ENCODE measurements around the gene UGT1A9. TPM values are rescaled to one million over a fixed set of nuclear protein-coding genes. Genes with fewer than 3 reads are reported as not detected.

The UGT1A9 gene
- total RNA-seq, 1 donor from 2014 or later: not detected

DNA sequence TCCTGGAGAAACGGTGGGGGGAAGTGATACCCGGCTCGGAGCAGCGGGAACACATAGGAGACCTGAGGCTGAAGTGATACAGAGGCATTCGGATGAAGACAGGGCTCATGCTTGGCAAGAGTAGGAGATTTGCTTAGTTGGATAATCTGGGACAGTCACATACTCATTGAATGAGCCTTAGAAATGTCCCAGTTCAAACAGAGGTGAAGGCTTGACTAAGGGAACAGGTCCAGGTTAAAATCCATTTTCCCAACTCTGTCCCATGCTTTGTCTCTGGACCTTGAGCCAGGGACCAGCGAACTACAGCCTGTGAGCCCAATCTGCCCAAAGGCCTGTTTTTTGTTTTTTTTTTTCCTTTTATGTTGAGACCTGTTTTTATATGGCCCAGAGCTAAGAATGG, 22.3 kb downstream of the UGT1A9 start:
- H3K9me3 Mint-ChIP-seq: peaks cover 2% of the 10 kb centered on the region
- Histone ChIP-seq H2AFZ (replicated peaks) (no peak overlapping the region), H3K27me3 (no peaks in the 10 kb centered on the region), H3K79me2 (ENCODE audit: low read depth) (no peaks in the 10 kb centered on the region), H3K9ac (no peak overlapping the region), H3K4me2 (no peak overlapping the region), H3K36me3 (no peaks in the 10 kb centered on the region), H3K4me1 (peaks cover 3% of the 10 kb centered on the region), H3K27ac (no peak overlapping the region), H4K20me1 (ENCODE audit: low read depth) (no peaks in the 10 kb centered on the region), H3F3A (ENCODE audit: low read depth) (no peaks in the 10 kb centered on the region), H3K4me3 (no peak overlapping the region), H3K9me3 (ENCODE audit: low read depth) (no peaks in the 10 kb centered on the region)
- H3K4me3 Mint-ChIP-seq: no peak overlapping the region
- H3K4me1 Mint-ChIP-seq: peaks cover under 1% of the 10 kb centered on the region
- no peak for TF ChIP-seq CTCF (IDR thresholded peaks at IDR 0.05)
- no peak for TF ChIP-seq EZH2 (IDR thresholded peaks at IDR 0.05)
- no peak for TF ChIP-seq EZH2phosphoT487 (IDR thresholded peaks at IDR 0.05)
- H3K27me3 Mint-ChIP-seq (ENCODE audit: insufficient read depth, low read depth): peaks cover 2% of the 10 kb centered on the region
- no peak for DNase-seq (ENCODE audit: low spot score)
- H3K36me3 Mint-ChIP-seq: no peaks in the 10 kb centered on the region
- H3K27ac Mint-ChIP-seq: peak overlapping the region; percentile 48

DNA sequence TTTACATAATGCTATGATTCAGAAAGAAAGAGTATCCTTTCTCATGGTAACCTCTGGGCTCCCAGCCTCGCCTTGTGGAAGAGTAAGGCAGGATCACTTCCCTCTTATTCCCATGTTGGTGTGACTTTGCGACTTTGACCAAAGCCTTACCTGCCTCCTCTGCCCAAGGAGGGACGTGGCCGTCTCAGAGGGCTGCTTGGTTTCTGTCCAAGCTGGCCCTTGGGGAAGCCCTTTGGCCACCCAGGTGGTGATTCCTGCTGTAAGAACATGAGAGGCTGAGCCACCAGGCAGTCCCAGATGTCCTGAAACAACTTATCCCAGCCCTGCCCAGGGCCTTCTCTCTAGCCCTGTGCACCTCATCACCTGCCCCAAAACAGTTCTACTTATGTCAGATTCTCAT, 27.0 kb downstream of the UGT1A9 start:
- Mint-ChIP-seq H3K4me3 (no peak overlapping the region), H3K27ac (no peak overlapping the region), H3K27me3 (ENCODE audit: insufficient read depth, low read depth) (peaks cover 3% of the 10 kb centered on the region), H3K9me3 (peaks cover 6% of the 10 kb centered on the region), H3K4me1 (peaks cover 17% of the 10 kb centered on the region), H3K36me3 (no peaks in the 10 kb centered on the region)
- Histone ChIP-seq H3K27me3 (no peaks in the 10 kb centered on the region), H3K9me3 (ENCODE audit: low read depth) (no peaks in the 10 kb centered on the region), H2AFZ (replicated peaks) (no peak overlapping the region), H3K4me2 (no peak overlapping the region), H3K27ac (no peak overlapping the region), H3K36me3 (no peaks in the 10 kb centered on the region), H3K4me3 (no peak overlapping the region), H3K79me2 (ENCODE audit: low read depth) (no peaks in the 10 kb centered on the region), H3K4me1 (peaks cover 18% of the 10 kb centered on the region), H3K9ac (no peak overlapping the region), H3F3A (ENCODE audit: low read depth) (peaks cover 15% of the 10 kb centered on the region), H4K20me1 (ENCODE audit: low read depth) (no peaks in the 10 kb centered on the region)
- DNase-seq (ENCODE audit: low spot score): no peak
- no peak for TF ChIP-seq CTCF (IDR thresholded peaks at IDR 0.05)
- no peak for TF ChIP-seq EZH2phosphoT487 (IDR thresholded peaks at IDR 0.05)
- no peak for TF ChIP-seq EZH2 (IDR thresholded peaks at IDR 0.05)

- Histone ChIP-seq H2AFZ (replicated peaks) (no peak overlapping the region), H3K4me1 (peaks cover 18% of the 10 kb centered on the region), H3K36me3 (no peaks in the 10 kb centered on the region), H3K9ac (no peak overlapping the region), H3K79me2 (ENCODE audit: low read depth) (no peaks in the 10 kb centered on the region), H3K27me3 (no peaks in the 10 kb centered on the region), H3K4me3 (no peak overlapping the region), H3F3A (ENCODE audit: low read depth) (peaks cover 15% of the 10 kb centered on the region), H3K9me3 (ENCODE audit: low read depth) (no peaks in the 10 kb centered on the region), H4K20me1 (ENCODE audit: low read depth) (no peaks in the 10 kb centered on the region), H3K27ac (no peak overlapping the region), H3K4me2 (peak overlapping the region; percentile 58)
- Mint-ChIP-seq H3K27ac (peak overlapping the region; percentile 24), H3K27me3 (ENCODE audit: insufficient read depth, low read depth) (peaks cover 3% of the 10 kb centered on the region), H3K36me3 (no peaks in the 10 kb centered on the region), H3K4me1 (peaks cover 17% of the 10 kb centered on the region), H3K4me3 (no peak overlapping the region), H3K9me3 (peaks cover 8% of the 10 kb centered on the region)
- DNase-seq (ENCODE audit: low spot score): no peak
- TF ChIP-seq CTCF (IDR thresholded peaks at IDR 0.05) (no peak), EZH2phosphoT487 (IDR thresholded peaks at IDR 0.05) (no peak), EZH2 (IDR thresholded peaks at IDR 0.05) (no peak)
Observed at GRCh38 chr2:233699424-233700027, 27.8 kb downstream of the UGT1A9 start.
